Measurements from ENCODE around the gene TGM1. TPM values are rescaled to one million over a fixed set of nuclear protein-coding genes. Genes with fewer than 3 reads are reported as not detected.

The TGM1 gene
- total RNA-seq, 1 donor from 2014 or later, result 10.1 TPM

DNA sequence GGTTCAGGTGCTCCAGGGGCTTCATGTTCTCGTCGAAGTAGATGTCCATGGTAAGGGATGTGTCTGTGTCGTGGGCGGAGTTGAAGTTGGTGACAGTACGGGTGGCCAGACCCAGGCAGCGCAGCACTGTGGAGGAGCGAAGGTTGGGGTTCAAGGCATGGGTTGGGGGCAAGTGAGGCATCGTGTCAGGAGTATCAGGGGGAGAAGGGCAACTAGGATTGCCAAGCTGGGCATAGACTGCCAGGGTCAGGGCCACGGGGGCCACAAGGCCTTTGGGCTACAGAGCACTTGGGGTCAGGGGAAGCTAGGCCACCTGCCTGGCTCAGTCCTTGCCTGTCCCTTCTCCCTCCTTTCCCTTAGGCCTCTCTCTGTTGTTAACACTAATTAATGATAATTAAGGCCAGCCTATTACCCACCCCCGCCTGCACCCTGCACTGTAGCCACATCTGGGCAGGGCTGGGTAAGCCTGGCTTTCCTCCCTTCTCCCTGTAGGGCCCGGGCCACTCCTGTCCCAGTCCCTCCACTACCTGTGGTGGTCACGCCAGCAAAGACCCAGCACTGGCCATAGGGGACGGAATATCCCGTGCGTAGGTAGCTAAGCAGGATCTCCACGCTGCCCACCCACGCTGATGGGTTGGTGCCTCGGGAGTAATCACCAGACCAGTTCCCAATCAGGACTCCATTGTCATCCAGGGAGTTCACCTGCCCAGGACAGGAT, 4.3 kb downstream of the TGM1 start:
- TF ChIP-seq, protein P1, sequence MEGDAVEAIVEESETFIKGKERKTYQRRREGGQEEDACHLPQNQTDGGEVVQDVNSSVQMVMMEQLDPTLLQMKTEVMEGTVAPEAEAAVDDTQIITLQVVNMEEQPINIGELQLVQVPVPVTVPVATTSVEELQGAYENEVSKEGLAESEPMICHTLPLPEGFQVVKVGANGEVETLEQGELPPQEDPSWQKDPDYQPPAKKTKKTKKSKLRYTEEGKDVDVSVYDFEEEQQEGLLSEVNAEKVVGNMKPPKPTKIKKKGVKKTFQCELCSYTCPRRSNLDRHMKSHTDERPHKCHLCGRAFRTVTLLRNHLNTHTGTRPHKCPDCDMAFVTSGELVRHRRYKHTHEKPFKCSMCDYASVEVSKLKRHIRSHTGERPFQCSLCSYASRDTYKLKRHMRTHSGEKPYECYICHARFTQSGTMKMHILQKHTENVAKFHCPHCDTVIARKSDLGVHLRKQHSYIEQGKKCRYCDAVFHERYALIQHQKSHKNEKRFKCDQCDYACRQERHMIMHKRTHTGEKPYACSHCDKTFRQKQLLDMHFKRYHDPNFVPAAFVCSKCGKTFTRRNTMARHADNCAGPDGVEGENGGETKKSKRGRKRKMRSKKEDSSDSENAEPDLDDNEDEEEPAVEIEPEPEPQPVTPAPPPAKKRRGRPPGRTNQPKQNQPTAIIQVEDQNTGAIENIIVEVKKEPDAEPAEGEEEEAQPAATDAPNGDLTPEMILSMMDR (conservative IDR thresholded peaks at IDR 0.05), result no peak
- no peak overlapping the region for H3K4me3 Mint-ChIP-seq
- no peaks in the 10 kb centered on the region for H3K9me3 Mint-ChIP-seq
- H3K4me1 Mint-ChIP-seq (ENCODE audit: unreplicated experiment), result no peaks in the 10 kb centered on the region
- no peaks in the 10 kb centered on the region for H3K36me3 Mint-ChIP-seq
- no peak for DNase-seq (ENCODE audit: extremely low spot score, unreplicated experiment)
- no peaks in the 10 kb centered on the region for H3K27me3 Mint-ChIP-seq
- H3K27ac Mint-ChIP-seq, result peak overlapping the region; percentile 84

DNA sequence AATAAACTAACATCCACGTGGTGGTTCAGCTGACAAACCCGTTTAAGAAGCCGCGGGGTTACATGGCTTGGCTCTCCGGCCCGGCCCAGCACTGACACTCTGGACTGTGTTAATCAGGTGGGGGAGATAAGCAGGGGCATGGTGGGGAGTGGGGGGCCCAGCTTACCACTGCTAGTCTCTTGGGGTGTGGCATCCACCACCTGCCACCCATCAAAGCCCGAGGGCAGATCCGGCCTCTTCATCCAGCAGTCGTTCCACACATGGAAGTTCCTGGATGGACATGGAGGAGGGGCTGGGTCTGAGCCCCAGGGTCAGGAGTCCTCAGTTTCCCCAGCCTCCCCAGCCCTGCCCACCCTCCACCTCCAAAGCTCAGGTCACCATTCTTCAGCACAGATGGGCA, 4.9 kb downstream of the TGM1 start:
- TF ChIP-seq, protein P1 (conservative IDR thresholded peaks at IDR 0.05), result no peak
- Mint-ChIP-seq H3K4me1 (ENCODE audit: unreplicated experiment) (no peaks in the 10 kb centered on the region), H3K36me3 (no peaks in the 10 kb centered on the region), H3K9me3 (no peaks in the 10 kb centered on the region), H3K4me3 (no peak overlapping the region), H3K27me3 (no peaks in the 10 kb centered on the region), H3K27ac (peak overlapping the region; percentile 84)
- no peak for DNase-seq (ENCODE audit: extremely low spot score, unreplicated experiment)

DNA sequence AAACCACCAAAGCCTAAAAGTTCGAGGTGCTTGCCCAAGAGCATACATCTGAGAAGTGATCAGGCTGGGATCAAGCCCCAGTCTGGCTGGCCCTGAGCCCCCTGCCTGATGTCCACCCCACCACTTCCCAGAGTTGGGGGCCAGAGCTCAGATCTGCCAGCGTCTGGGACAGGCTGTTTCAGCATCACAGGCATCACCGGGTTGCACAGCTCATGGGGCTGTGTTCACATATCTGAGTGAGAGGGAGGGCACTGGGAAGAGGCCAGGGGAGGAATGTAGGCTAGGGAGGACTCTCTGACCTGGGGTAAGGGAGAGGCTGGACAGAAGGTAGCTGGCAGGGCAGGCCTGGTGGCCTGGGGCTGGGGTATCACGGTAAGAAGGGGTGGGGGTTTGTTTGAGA, 6.0 kb downstream of the TGM1 start:
- Mint-ChIP-seq H3K27ac (peak overlapping the region; percentile 59), H3K27me3 (no peaks in the 10 kb centered on the region), H3K9me3 (no peaks in the 10 kb centered on the region), H3K4me1 (ENCODE audit: unreplicated experiment) (no peaks in the 10 kb centered on the region), H3K4me3 (no peak overlapping the region), H3K36me3 (no peaks in the 10 kb centered on the region)
- TF ChIP-seq, protein P1 (conservative IDR thresholded peaks at IDR 0.05), result no peak
- DNase-seq (ENCODE audit: extremely low spot score, unreplicated experiment), result no peak

DNA sequence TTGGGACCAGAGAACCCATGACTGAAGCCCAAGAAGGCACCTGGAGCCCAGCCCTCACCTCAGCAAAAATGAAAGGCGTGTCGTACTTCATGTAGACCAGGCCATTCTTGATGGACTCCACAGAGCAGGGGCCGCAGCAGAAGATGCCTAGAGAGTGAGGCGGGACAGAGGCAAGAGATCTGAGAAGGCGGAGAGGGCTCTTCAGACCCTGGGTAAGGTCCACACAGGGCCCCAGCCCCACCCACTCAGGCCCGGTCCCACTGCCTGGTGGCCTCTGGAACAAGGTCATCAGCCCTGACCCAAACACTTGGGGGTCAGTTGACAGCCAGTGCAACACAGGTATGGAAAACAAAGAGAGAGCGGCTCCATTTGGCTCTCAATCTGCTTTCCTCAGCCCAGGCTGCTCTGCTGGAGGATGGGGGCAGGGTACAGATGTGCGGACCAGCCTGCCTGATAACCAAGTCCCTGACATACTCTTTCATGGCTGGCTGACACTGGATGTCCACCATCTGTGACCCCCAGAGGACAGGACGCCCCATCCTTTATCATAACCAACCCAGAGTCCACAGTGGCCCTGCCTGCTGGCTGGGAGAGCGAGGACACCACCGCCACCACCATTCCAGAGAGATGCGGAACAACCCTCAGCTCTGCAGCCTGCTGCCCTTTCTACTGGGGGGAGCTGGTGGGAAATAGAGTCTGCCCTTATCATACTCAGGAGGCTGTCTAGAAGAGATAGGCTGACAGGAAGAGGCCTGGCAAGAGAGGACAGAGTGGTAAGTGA, 6.9 kb downstream of the TGM1 start:
- no peak overlapping the region for H3K4me3 Mint-ChIP-seq
- no peak for DNase-seq (ENCODE audit: extremely low spot score, unreplicated experiment)
- peak overlapping the region; percentile 59 for H3K27ac Mint-ChIP-seq
- H3K36me3 Mint-ChIP-seq, result no peaks in the 10 kb centered on the region
- H3K9me3 Mint-ChIP-seq, result no peaks in the 10 kb centered on the region
- H3K27me3 Mint-ChIP-seq, result no peaks in the 10 kb centered on the region
- no peaks in the 10 kb centered on the region for H3K4me1 Mint-ChIP-seq (ENCODE audit: unreplicated experiment)
- TF ChIP-seq, protein P1 (conservative IDR thresholded peaks at IDR 0.05), result no peak

DNA sequence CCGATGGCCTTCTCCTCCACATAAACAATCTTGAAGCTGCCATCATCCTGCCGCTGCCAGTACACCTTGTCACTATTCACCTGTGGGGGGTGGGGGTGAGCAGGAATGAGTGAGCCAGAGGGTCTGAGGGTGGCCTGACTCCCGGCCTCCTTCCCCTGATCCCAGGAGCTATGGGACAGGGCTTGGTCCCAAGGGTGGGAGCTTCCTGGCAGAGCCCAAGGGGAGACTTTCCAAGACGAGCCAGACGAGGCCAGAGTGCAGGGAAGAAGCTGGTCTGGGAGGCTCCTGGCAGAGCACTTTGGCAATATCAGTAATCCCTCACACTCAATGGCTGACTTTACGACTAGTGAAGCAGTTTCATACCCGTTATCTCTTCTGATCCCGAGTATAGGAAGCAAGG, 7.5 kb downstream of the TGM1 start:
- Mint-ChIP-seq H3K4me1 (ENCODE audit: unreplicated experiment) (no peaks in the 10 kb centered on the region), H3K27ac (no peak overlapping the region), H3K9me3 (no peaks in the 10 kb centered on the region), H3K27me3 (no peaks in the 10 kb centered on the region), H3K36me3 (no peaks in the 10 kb centered on the region), H3K4me3 (no peak overlapping the region)
- TF ChIP-seq, protein P1 (conservative IDR thresholded peaks at IDR 0.05), result no peak
- DNase-seq (ENCODE audit: extremely low spot score, unreplicated experiment), result no peak

All from type B pancreatic cell (in vitro differentiated cells).